Ascending aorta (tissue), 2 donors: ENCODE data around the gene SLC2A1. TPM values are rescaled to one million over a fixed set of nuclear protein-coding genes. Genes with fewer than 3 reads are reported as not detected.

Source experiments
- DNase-seq, 2 donors: peaks; one replicate each; pipeline ENCODE4 v3.0.0-alpha.2; 2019; ENCODE audit warnings: low spot score in 2 of 2
- H3K27ac ChIP-seq, 2 donors: fragments of 200-600 bp; sonication (generic); one replicate each; pipeline ENCODE4 v1.5.1; 2016 to 2017; ENCODE audit warnings: mild to moderate bottlenecking in 1 of 2
- H3K27me3 ChIP-seq: fragments of 200-600 bp; sonication (generic); one replicate; pipeline ENCODE4 v1.5.1; 2017
- H3K36me3 ChIP-seq, 2 donors: fragments of 200-600 bp; sonication (generic); one replicate each; pipeline ENCODE4 v1.5.1; 2016
- H3K4me1 ChIP-seq, 2 donors: fragments of 200-600 bp; sonication (generic); one replicate each; pipeline ENCODE4 v1.5.1; 2016 to 2017; ENCODE audit warnings: mild to moderate bottlenecking in 1 of 2
- H3K4me3 ChIP-seq, 2 donors: fragments of 200-600 bp; sonication (generic); one replicate each; pipeline ENCODE4 v1.5.1; 2016 to 2017; ENCODE audit warnings: mild to moderate bottlenecking in 1 of 2
- H3K9me3 ChIP-seq, 2 donors: fragments of 200-600 bp; sonication (generic); one replicate each; pipeline ENCODE4 v1.5.1; 2016
- intact Hi-C: fragments of 100-400 bp; cut with DNase I; formaldehyde crosslinking; loops from one replicate; pipeline ENCODE4 v1.15.1; 2023
- total RNA-seq: library from RNA; depleted of rRNA; stranded (reverse); fragments of >200 nt; gene quantifications from one replicate; pipeline ENCODE4 v1.1.0, GENCODE V29; 2016
- TF ChIP-seq, protein P1 (sequence below), 3 experiments: fragments of 200-600 bp in 2 of 3; fragments of 450-650 bp in 1 of 3; sonication (generic) in 2 of 3; IDR thresholded peaks; one replicate each; pipeline ENCODE4 v1.5.1; 2016 to 2019; ENCODE audit warnings: antibody characterized with exemption in 3 of 3, mild to moderate bottlenecking in 1 of 3, moderate library complexity in 1 of 3

Gene SLC2A1
- total RNA-seq, 1 donor from 2014 or later, result 15.5 TPM

DNA sequence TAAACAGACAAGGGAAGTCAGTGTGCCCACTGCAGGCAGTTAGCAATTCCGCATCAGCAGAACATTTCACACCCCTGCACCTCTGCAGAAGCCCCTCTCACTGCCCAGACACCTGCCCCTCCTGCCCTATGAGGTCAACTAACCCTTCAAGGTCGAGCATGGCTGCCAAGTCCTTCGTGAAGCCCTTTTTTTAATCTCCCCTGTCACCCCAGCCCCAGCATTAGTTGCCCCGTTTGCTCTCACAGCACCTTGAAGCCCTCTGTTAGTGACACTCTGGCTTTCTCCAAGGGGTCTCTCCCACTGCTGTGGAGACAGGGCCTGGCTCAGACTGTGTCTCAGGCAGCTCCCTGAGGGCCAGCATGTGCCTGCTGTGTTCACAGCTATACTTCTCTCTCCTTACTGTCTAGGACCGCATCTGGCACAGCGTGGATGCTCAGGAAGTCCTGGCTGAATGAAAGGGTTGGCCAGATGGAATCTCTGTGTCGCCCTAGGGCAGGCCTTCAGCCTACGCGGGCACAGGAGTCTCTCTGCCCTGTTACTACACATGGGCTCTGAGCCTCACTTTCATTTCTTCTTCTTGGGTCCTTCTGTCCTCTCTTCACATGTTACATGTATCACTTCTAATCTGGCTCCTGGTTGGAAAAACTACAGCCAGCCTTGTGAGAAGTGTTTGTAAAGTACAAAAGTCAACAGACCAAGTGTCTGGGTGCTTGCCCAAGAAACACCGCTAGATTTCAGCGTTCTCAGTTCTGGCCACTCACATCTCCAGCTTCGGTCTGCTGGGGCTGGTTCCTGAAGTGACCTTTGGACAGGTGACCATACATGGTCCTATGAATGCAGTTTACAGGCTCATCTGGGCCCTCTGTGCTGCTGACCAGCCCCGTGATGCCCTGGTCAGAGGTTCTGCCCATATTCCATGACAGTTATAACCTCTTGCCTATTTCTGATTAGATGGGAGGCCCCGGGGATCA lies 19.7 kb downstream of the SLC2A1 start:
- TF ChIP-seq, protein P1, sequence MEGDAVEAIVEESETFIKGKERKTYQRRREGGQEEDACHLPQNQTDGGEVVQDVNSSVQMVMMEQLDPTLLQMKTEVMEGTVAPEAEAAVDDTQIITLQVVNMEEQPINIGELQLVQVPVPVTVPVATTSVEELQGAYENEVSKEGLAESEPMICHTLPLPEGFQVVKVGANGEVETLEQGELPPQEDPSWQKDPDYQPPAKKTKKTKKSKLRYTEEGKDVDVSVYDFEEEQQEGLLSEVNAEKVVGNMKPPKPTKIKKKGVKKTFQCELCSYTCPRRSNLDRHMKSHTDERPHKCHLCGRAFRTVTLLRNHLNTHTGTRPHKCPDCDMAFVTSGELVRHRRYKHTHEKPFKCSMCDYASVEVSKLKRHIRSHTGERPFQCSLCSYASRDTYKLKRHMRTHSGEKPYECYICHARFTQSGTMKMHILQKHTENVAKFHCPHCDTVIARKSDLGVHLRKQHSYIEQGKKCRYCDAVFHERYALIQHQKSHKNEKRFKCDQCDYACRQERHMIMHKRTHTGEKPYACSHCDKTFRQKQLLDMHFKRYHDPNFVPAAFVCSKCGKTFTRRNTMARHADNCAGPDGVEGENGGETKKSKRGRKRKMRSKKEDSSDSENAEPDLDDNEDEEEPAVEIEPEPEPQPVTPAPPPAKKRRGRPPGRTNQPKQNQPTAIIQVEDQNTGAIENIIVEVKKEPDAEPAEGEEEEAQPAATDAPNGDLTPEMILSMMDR (IDR thresholded peaks at IDR 0.05), result no peak
- peaks cover 0 to 4% of the 10 kb centered on the region in 2 donors for H3K36me3 ChIP-seq
- H3K4me1 ChIP-seq, result peaks cover 47 to 68% of the 10 kb centered on the region in 2 donors
- DNase-seq, result no peak
- H3K27me3 ChIP-seq, result no peaks in the 10 kb centered on the region
- H3K9me3 ChIP-seq, result no peaks in the 10 kb centered on the region
- peak overlapping the region; percentile 92 to 93 for H3K27ac ChIP-seq
- no peak overlapping the region for H3K4me3 ChIP-seq
- intact Hi-C loops, result loop anchor here (10.0 kb wide), 1 partner anchor 416 kb away; the partner anchor contains the start of gene CDC20

DNA sequence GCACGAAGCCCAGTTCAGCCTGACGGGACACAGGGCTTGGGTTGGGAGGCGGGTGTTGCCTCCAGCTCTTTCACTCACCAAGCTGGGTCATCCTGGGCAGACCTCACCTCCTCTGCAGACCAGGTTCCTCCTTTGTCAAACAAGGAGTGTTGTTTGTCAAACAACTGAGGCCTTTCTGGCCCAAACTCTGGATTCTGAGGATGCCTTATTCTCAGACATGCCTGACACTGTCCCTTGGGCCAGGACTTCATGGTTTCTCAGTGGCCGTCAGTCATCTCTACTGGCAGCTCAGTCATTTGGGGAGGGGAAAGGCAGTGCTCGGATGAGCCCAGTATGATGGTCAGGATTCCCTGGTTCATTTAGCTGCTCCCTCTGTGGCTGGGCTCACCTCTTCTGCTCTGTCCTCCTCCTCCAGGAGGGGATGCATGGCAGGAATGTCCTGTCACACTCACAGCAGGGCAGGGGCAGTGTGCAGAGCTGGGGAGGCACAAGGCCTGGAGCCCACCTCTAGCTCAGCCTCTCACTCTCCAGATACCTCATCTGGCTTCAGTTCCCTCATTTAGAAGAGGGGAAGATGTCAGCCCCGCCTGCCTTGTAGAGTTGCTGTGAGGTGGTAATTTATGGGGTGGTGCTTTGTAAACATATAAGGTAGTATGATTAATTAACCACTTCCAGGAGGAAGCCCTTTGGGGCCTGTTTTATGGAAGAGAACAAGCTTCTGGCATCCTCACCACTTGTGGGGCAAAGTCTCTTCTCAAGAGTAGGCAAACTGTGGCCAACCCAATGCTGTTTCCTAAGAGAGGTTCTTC lies 20.6 kb downstream of the SLC2A1 start:
- DNase-seq, result no peak
- Histone ChIP-seq H3K36me3 (peaks cover 3 to 4% of the 10 kb centered on the region in 2 donors), H3K4me1 (peaks cover 41 to 59% of the 10 kb centered on the region in 2 donors), H3K4me3 (no peak overlapping the region), H3K27ac (peak overlapping the region in 1 of 2 donors; percentile 93), H3K27me3 (no peaks in the 10 kb centered on the region), H3K9me3 (no peaks in the 10 kb centered on the region)
- intact Hi-C loops, result loop anchor here (10.0 kb wide), 1 partner anchor 417 kb away; the partner anchor contains the start of gene CDC20
- TF ChIP-seq, protein P1 (IDR thresholded peaks at IDR 0.05), result no peak

DNA sequence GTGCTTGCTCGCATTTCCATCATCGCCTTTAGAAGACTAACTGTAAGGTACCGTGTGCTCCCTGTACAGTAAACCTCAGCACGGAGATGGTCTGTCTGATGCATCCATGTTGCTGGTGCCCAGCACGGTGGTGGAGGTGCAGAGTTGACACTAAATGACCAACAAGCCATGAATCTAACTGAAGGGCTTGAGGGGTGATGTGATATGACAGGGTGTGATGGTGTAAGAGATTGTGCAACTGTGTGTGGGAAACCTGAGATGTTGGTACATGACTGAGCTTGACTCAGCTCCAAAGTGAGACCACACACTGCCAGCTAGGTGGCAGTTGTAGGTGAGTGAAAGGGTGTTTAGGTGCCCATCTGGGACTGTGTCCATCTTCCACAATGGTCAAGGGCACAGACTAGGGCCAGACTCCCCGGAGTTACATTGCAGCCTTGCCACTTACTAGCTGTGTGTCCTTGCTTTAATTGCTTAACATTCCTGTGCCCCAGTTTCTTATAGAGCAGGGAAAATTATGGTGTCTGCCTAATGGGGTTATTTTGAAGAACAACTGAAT lies 21.4 kb downstream of the SLC2A1 start:
- no peaks in the 10 kb centered on the region for H3K9me3 ChIP-seq
- H3K27me3 ChIP-seq, result no peaks in the 10 kb centered on the region
- H3K27ac ChIP-seq, result peak overlapping the region in 1 of 2 donors; percentile 93
- TF ChIP-seq, protein P1 (IDR thresholded peaks at IDR 0.05), result no peak
- peaks cover 40 to 56% of the 10 kb centered on the region in 2 donors for H3K4me1 ChIP-seq
- intact Hi-C loops, result loop anchor here (10.0 kb wide), 1 partner anchor 418 kb away; the partner anchor contains the start of gene CDC20
- peaks cover 2 to 3% of the 10 kb centered on the region in 2 donors for H3K36me3 ChIP-seq
- peak in 1 of 2 donors; percentile 63 for DNase-seq
- H3K4me3 ChIP-seq, result no peak overlapping the region

DNA sequence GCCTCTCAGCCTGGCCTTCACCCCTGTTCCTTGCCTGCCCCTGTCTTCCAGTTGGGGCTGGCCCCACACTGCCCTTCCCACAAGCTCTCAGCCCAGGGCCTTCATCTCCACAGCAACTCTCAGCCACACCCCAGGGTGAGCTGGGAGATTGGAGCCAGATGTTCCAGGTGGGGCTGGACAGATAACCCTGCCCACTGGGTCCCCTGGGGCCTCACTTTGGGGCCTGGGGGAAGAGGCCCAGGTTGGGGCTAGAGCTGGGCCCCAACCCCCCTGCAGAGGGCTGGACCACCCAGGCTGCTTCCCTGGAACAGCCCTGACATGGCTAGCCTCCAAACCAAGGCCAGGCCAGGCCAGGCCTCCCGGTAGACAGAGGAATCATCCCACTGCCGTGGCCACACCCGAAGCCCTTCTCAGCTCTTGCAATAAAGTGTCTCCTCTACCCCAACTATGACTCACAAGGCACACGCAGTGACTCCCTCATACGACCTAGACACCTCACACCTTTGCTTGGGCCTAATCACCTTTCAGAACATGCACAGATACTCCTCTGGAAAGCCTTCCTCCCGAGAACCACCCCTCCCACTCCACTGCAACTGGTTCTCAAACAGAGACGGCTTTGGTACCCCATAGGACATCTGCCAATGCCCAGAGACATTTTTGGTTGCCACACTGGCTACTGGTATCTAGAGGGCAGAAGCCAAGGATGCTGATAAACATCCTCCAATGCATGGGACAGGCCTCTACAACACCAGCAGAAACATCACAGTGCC lies 22.2 kb downstream of the SLC2A1 start:
- peaks cover 33 to 55% of the 10 kb centered on the region in 2 donors for H3K4me1 ChIP-seq

More for the DNA sequence above, 22.2 kb downstream of the SLC2A1 start:
- TF ChIP-seq, protein P1 (IDR thresholded peaks at IDR 0.05), result no peak
- Histone ChIP-seq H3K9me3 (no peaks in the 10 kb centered on the region), H3K27me3 (no peaks in the 10 kb centered on the region), H3K4me3 (no peak overlapping the region), H3K36me3 (peaks cover 0 to 3% of the 10 kb centered on the region in 2 donors), H3K27ac (peak overlapping the region; percentile 38 to 93)
- intact Hi-C loops, result loop anchor here (10.0 kb wide), 1 partner anchor 418 kb away; the partner anchor contains the start of gene CDC20
- DNase-seq, result peak in 1 of 2 donors; percentile 71
